HepG2 (cell line): Measurements from ENCODE around the gene STX2. TPM values are rescaled to one million over a fixed set of nuclear protein-coding genes. Genes with fewer than 3 reads are reported as not detected.

Experiments
- ATF7 ChIP-seq, 2 experiments: fragments of 450-650 bp in 1 of 2; sonication (generic) in 1 of 2; formaldehyde crosslinking in 1 of 2; IDR thresholded peaks; 2 replicates each; pipeline versions ENCODE4 v1.4.0 to v1.6.1; 2016 to 2020; ENCODE audit warnings: antibody characterized with exemption in 1 of 2, mild to moderate bottlenecking in 1 of 2, missing genetic modification reagents in 1 of 2
- BCL6 ChIP-seq: IDR thresholded peaks from 2 replicates; pipeline ENCODE4 v1.6.1; 2016; ENCODE audit warnings: missing genetic modification reagents, missing compliant biosample characterization
- FOXM1 ChIP-seq: sonication (generic); formaldehyde crosslinking; IDR thresholded peaks from 2 replicates; pipeline ENCODE4 v1.5.0; 2020; ENCODE audit warnings: missing genetic modification reagents
- GABPB1 ChIP-seq: IDR thresholded peaks from 2 replicates; pipeline ENCODE4 v1.6.1; 2016; ENCODE audit warnings: mild to moderate bottlenecking, missing genetic modification reagents, moderate library complexity, missing compliant biosample characterization
- HMGXB4 ChIP-seq, 2 experiments: sonication (generic) in 1 of 2; formaldehyde crosslinking in 1 of 2; IDR thresholded peaks; 2 replicates each; pipeline versions ENCODE4 v1.4.0 to v1.6.1; 2018 to 2020; ENCODE audit warnings: missing genetic modification reagents in 2 of 2, borderline replicate concordance in 1 of 2, low read depth in 1 of 2, mild to moderate bottlenecking in 1 of 2, missing biosample characterization in 1 of 2
- KDM6A ChIP-seq: IDR thresholded peaks from 2 replicates; pipeline ENCODE4 v1.6.1; 2016; ENCODE audit warnings: low read depth
- MATR3 ChIP-seq: sonication (generic); formaldehyde crosslinking; IDR thresholded peaks from 2 replicates; pipeline ENCODE4 v1.4.0; 2020; ENCODE audit warnings: missing genetic modification reagents
- MBD4 ChIP-seq: IDR thresholded peaks from 2 replicates; pipeline ENCODE4 v1.6.1; 2012; ENCODE audit warnings: low read length, inconsistent platforms, borderline replicate concordance
- NFKB2 ChIP-seq: sonication (generic); formaldehyde crosslinking; IDR thresholded peaks from 2 replicates; pipeline ENCODE4 v1.4.0; 2020; ENCODE audit warnings: missing genetic modification reagents, borderline replicate concordance
- NR1H2 ChIP-seq: sonication (generic); formaldehyde crosslinking; IDR thresholded peaks from 2 replicates; pipeline ENCODE4 v1.8.1; 2022; ENCODE audit warnings: low read depth, missing genetic modification reagents, borderline replicate concordance
- PTBP1 ChIP-seq: fragments of 200-400 bp; formaldehyde crosslinking; IDR thresholded peaks from 2 replicates; pipeline ENCODE4 v1.6.1; 2018; ENCODE audit warnings: low read length, low read depth; ENCODE audit not compliant: poor library complexity, severe bottlenecking
- RFX3 ChIP-seq: IDR thresholded peaks from 2 replicates; pipeline ENCODE4 v1.6.1; 2016; ENCODE audit warnings: missing biosample characterization, missing genetic modification reagents
- RFX5 ChIP-seq: IDR thresholded peaks from 2 replicates; pipeline ENCODE4 v1.6.1; 2011; ENCODE audit warnings: low read depth, low read length, improper control_type of control experiment
- SP5 ChIP-seq: IDR thresholded peaks from 2 replicates; pipeline ENCODE4 v1.6.1; 2016; ENCODE audit warnings: low read depth, borderline replicate concordance
- ZBTB39 ChIP-seq: sonication (generic); formaldehyde crosslinking; IDR thresholded peaks from 2 replicates; pipeline ENCODE4 v1.5.0; 2020; ENCODE audit warnings: missing genetic modification reagents
- ZBTB4 ChIP-seq: sonication (generic); formaldehyde crosslinking; IDR thresholded peaks from 2 replicates; pipeline ENCODE4 v1.4.0; 2020; ENCODE audit warnings: missing genetic modification reagents, mild to moderate bottlenecking, borderline replicate concordance
- ZFP91 ChIP-seq: sonication (generic); formaldehyde crosslinking; IDR thresholded peaks from 2 replicates; pipeline ENCODE4 v1.9.0; 2022; ENCODE audit warnings: missing genetic modification reagents, mild to moderate bottlenecking, borderline replicate concordance
- ZKSCAN1 ChIP-seq: fragments of 150-350 bp; IDR thresholded peaks from 2 replicates; pipeline ENCODE4 v1.6.1; 2014; ENCODE audit warnings: low read length
- ZNF577 ChIP-seq: sonication (generic); formaldehyde crosslinking; IDR thresholded peaks from 2 replicates; pipeline ENCODE4 v1.4.0; 2020; ENCODE audit warnings: mild to moderate bottlenecking, low read depth, missing genetic modification reagents, borderline replicate concordance
- ZNF605 ChIP-seq: sonication (generic); formaldehyde crosslinking; IDR thresholded peaks from 2 replicates; pipeline ENCODE4 v1.8.0; 2022; ENCODE audit warnings: mild to moderate bottlenecking, missing genetic modification reagents
- ZNF782 ChIP-seq: sonication (generic); formaldehyde crosslinking; IDR thresholded peaks from 2 replicates; pipeline ENCODE4 v1.4.0; 2020; ENCODE audit warnings: missing genetic modification reagents, mild to moderate bottlenecking, borderline replicate concordance
- polyA plus RNA-seq, 8 experiments: library from polyadenylated mRNA; depleted of rRNA in 3 of 8; stranded (reverse) in 7 of 8; unstranded in 1 of 8; fragments of >200 nt; fragmentation: Illumina TruSeq in 4 of 8; extraction: Trizol in 4 of 8; gene quantifications; 2 replicates each; pipeline versions ENCODE4 v1.2.1 to v1.2.3, GENCODE V29; 2011 to 2016; ENCODE audit warnings: low read depth in 4 of 8, missing spikeins in 1 of 8, mixed read lengths in 1 of 8; ENCODE audit not compliant: insufficient read depth in 1 of 8
- total RNA-seq, 5 experiments: library from RNA; depleted of rRNA; stranded (reverse); fragments of >200 nt; fragmentation: Illumina TruSeq; extraction: Trizol; gene quantifications; 2 replicates each; pipeline ENCODE4 v1.2.3, GENCODE V29; 2016; ENCODE audit warnings: low read depth in 1 of 5

Gene STX2
- total and polyA plus RNA-seq, 2 of the 13 experiments (the other 11 are each of a cell fraction or from before 2014, with no cell fraction given) = 13.4 to 25.1 TPM

- TF ChIP-seq ZBTB39 = no peak
- no peak for TF ChIP-seq PTBP1
- TF ChIP-seq MBD4 = no peak
- no peak for TF ChIP-seq RFX3
- TF ChIP-seq ATF7 (IDR thresholded peaks at IDR 0.05) = no peak
- TF ChIP-seq ATF7 (CRISPR knock-in tag; IDR thresholded peaks at IDR 0.05) = no peak
- TF ChIP-seq FOXM1 (CRISPR knock-in tag) = no peak
- no peak for TF ChIP-seq MATR3 (CRISPR knock-in tag)
- no peak for TF ChIP-seq ZNF605 (CRISPR knock-in tag)
- no peak for TF ChIP-seq SP5 (CRISPR knock-in tag)
- no peak for TF ChIP-seq KDM6A (CRISPR knock-in tag)
- no peak for TF ChIP-seq NR1H2 (CRISPR knock-in tag)
- TF ChIP-seq RFX5 = no peak
- TF ChIP-seq ZFP91 (CRISPR knock-in tag) = peak; percentile 65; the same call in 1 of the 2 replicates
- TF ChIP-seq GABPB1 (CRISPR knock-in tag) = peak; percentile 57; the same call in 1 of the 2 replicates
- TF ChIP-seq ZNF577 (CRISPR knock-in tag) = no peak
- peak in 1 of 2 experiments; percentile 35; a peak in 1 of 4 replicates for TF ChIP-seq HMGXB4 (CRISPR knock-in tag; IDR thresholded peaks at IDR 0.05; ENCODE audit: borderline replicate concordance in 1 of 2, low read depth in 1 of 2)
- TF ChIP-seq ZNF782 = no peak
- TF ChIP-seq NFKB2 = no peak
- no peak for TF ChIP-seq ZKSCAN1
- TF ChIP-seq BCL6 (CRISPR knock-in tag) = no peak
- no peak for TF ChIP-seq ZBTB4
Observed at GRCh38 chr12:130826151-130826801, 12.8 kb downstream of the STX2 start (continued).
